ENCODE data around the gene GMPS.
"Not testable (repeated sequence)": the region's sequence is repeated elsewhere in the genome, so short reads cannot be mapped to it uniquely, and the experiment has no call there.

Gene GMPS

GRCh38 chr3:155872904-155873646 is 2.6 kb downstream of the GMPS start:
- no peak for DNase-seq (ENCODE audit: low read depth)

GRCh38 chr3:155876037-155876436 is 5.6 kb downstream of the GMPS start:
- no peak for DNase-seq (ENCODE audit: low read depth)

- no peak for DNase-seq (ENCODE audit: low read depth)
Observed at GRCh38 chr3:155876503-155876902, 6.1 kb downstream of the GMPS start.

- DNase-seq (ENCODE audit: low read depth) = no peak
Observed at GRCh38 chr3:155880286-155880685, 9.8 kb downstream of the GMPS start.

GRCh38 chr3:155884292-155884691 is 13.8 kb downstream of the GMPS start:
- DNase-seq (ENCODE audit: low read depth) = no peak

GRCh38 chr3:155885292-155885691 is 14.8 kb downstream of the GMPS start:
- DNase-seq (ENCODE audit: low read depth) = no peak

GRCh38 chr3:155886348-155886747 is 15.9 kb downstream of the GMPS start:
- DNase-seq (ENCODE audit: low read depth) = not testable (repeated sequence)

GRCh38 chr3:155886915-155887314 is 16.5 kb downstream of the GMPS start:
- DNase-seq (ENCODE audit: low read depth) = no peak

GRCh38 chr3:155889212-155889611 is 18.8 kb downstream of the GMPS start:
- DNase-seq (ENCODE audit: low read depth) = no peak

- DNase-seq (ENCODE audit: low read depth) = no peak
Observed at GRCh38 chr3:155889952-155890351, 19.5 kb downstream of the GMPS start.

- DNase-seq (ENCODE audit: low read depth) = no peak
Observed at GRCh38 chr3:155890671-155891190, 20.3 kb downstream of the GMPS start.

GRCh38 chr3:155891321-155891720 is 20.9 kb downstream of the GMPS start:
- DNase-seq (ENCODE audit: low read depth) = no peak

GRCh38 chr3:155895379-155895900 is 25.0 kb downstream of the GMPS start:
- no peak for DNase-seq (ENCODE audit: low read depth)

GRCh38 chr3:155906900-155907299 is 36.5 kb downstream of the GMPS start:
- no peak for DNase-seq (ENCODE audit: low read depth)

GRCh38 chr3:155908086-155908485 is 37.6 kb downstream of the GMPS start:
- DNase-seq (ENCODE audit: low read depth) = no peak

GRCh38 chr3:155908605-155909004 is 38.2 kb downstream of the GMPS start:
- DNase-seq (ENCODE audit: low read depth) = no peak

- no peak for DNase-seq (ENCODE audit: low read depth)
Observed at GRCh38 chr3:155912090-155912489, 41.6 kb downstream of the GMPS start.

GRCh38 chr3:155912579-155913190 is 42.2 kb downstream of the GMPS start:
- DNase-seq (ENCODE audit: low read depth) = no peak

GRCh38 chr3:155917781-155918180 is 47.3 kb downstream of the GMPS start:
- no peak for DNase-seq (ENCODE audit: low read depth)

- no peak for DNase-seq (ENCODE audit: low read depth)
Observed at GRCh38 chr3:155919728-155920127, 49.3 kb downstream of the GMPS start.

- DNase-seq (ENCODE audit: low read depth) = no peak
Observed at GRCh38 chr3:155921486-155921885, 51.0 kb downstream of the GMPS start.

- no peak for DNase-seq (ENCODE audit: low read depth)
Observed at GRCh38 chr3:155934230-155934629, 63.8 kb downstream of the GMPS start.

GRCh38 chr3:155938409-155938808 is 68.0 kb downstream of the GMPS start:
- no peak for DNase-seq (ENCODE audit: low read depth)

Data from stimulated activated CD8-positive, alpha-beta memory T cell treated with anti-CD3 and anti-CD28 coated beads, Interleukin-12 subunit alpha, Interleukin-12 subunit beta, amount 100 ng/mL, for 4 hours (primary cell).